ENCODE results near the gene JAZF1.
"Not testable (repeated sequence)": the region's sequence is repeated elsewhere in the genome, so short reads cannot be mapped to it uniquely, and the experiment has no call there.

JAZF1 gene

GRCh38 chr7:27897001-27897400 is 283.6 kb downstream of the JAZF1 start:
- TF ChIP-seq CTCF (IDR thresholded peaks at IDR 0.05; ENCODE audit: control insufficient read depth, extremely low read depth, insufficient read depth) = no peak
- no peak for DNase-seq (ENCODE audit: low read depth)
- no peak overlapping the region for H3K4me3 ChIP-seq (ENCODE audit: low read depth, low read length)

GRCh38 chr7:27895551-27895950 is 285.0 kb downstream of the JAZF1 start:
- no peak for TF ChIP-seq CTCF (IDR thresholded peaks at IDR 0.05; ENCODE audit: control insufficient read depth, extremely low read depth, insufficient read depth)
- no peak overlapping the region for H3K4me3 ChIP-seq (ENCODE audit: low read depth, low read length)
- no peak for DNase-seq (ENCODE audit: low read depth)

DNA sequence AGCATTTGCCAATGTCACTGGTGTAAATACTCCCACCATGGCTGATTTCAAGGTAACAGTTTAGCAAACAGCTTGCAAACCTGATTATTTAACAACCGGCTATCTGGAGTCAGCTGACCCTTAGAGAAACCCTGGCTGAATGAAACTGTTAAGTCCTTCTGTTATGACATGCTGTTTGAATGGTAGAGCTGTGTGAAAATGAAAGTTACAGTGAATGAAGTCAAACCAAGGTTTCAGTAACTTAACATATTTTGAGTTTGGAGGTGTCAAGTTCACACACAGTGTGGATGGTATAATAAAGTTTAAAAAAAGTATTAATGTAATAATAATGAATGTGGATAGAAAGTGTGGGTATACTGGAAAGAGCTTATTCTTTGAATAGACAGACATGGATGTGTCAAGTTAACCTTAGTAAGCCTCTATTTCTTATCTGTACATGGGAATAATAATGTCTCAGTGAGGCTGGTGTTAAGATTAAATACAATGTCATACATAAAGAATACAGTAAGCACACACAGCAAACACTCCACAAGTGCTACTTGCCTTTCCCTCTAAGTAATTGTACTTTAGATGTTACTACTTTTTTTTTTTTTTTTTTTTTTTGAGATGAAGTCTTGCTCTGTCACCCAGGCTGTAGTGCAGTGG is 290.3 kb downstream of the JAZF1 start:
- DNase-seq (ENCODE audit: low read depth) = no peak
- TF ChIP-seq CTCF (IDR thresholded peaks at IDR 0.05; ENCODE audit: control insufficient read depth, extremely low read depth, insufficient read depth) = no peak
- no peak overlapping the region for H3K4me3 ChIP-seq (ENCODE audit: low read depth, low read length)

- H3K4me3 ChIP-seq (ENCODE audit: low read depth, low read length) = no peak overlapping the region
- no peak for TF ChIP-seq CTCF (IDR thresholded peaks at IDR 0.05; ENCODE audit: control insufficient read depth, extremely low read depth, insufficient read depth)
- no peak for DNase-seq (ENCODE audit: low read depth)
Observed at GRCh38 chr7:27889800-27890199, 290.8 kb downstream of the JAZF1 start.

DNA sequence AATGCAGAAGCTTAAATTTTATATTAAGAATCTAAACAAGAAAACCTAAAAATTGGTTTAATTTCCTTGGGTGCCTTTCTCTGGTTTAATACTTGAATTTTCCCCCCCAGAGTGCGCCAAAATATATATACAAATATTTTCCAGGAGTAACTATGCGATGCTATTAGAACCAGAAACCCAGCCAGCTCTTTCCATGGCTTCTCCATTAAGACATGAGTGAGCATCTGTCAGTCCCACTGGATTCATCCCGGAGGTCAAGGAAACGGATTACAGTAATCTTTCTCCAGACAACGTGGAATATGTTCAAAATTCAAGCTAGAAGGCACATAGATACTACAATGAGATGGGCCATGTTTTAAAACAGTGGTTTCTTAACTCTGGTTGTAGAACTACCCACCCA is 291.9 kb downstream of the JAZF1 start:
- TF ChIP-seq CTCF (IDR thresholded peaks at IDR 0.05; ENCODE audit: control insufficient read depth, extremely low read depth, insufficient read depth) = no peak
- DNase-seq (ENCODE audit: low read depth) = no peak
- no peak overlapping the region for H3K4me3 ChIP-seq (ENCODE audit: low read depth, low read length)

GRCh38 chr7:27886710-27887109 is 293.9 kb downstream of the JAZF1 start:
- not testable (repeated sequence) for H3K4me3 ChIP-seq (ENCODE audit: low read depth, low read length); DNase-seq (ENCODE audit: low read depth)

GRCh38 chr7:27885652-27886051 is 294.9 kb downstream of the JAZF1 start:
- DNase-seq (ENCODE audit: low read depth) = no peak
- TF ChIP-seq CTCF (IDR thresholded peaks at IDR 0.05; ENCODE audit: control insufficient read depth, extremely low read depth, insufficient read depth) = no peak
- H3K4me3 ChIP-seq (ENCODE audit: low read depth, low read length) = no peak overlapping the region

All from LNCaP clone FGC (cell line).